Vagina (tissue), 2 donors: ENCODE results near the gene SKP2.

Experiments used
- CTCF ChIP-seq, 3 experiments: fragments of 450-650 bp in 2 of 3; fragments of 200-600 bp in 1 of 3; sonication (generic) in 1 of 3; IDR thresholded peaks; one replicate each; pipeline ENCODE4 v1.5.1; 2017 to 2019; ENCODE audit warnings: antibody characterized with exemption in 3 of 3, mild to moderate bottlenecking in 2 of 3, moderate library complexity in 2 of 3
- POLR2A ChIP-seq, 2 donors: fragments of 450-650 bp; IDR thresholded peaks; one replicate each; pipeline ENCODE4 v1.6.1; 2017; ENCODE audit warnings: antibody characterized with exemption in 2 of 2, mild to moderate bottlenecking in 2 of 2, moderate library complexity in 2 of 2

- TF ChIP-seq CTCF (IDR thresholded peaks at IDR 0.05) (no peak), POLR2A (IDR thresholded peaks at IDR 0.05) (no peak)
Measured at GRCh38 chr5:36214436-36214835, 62.5 kb downstream of the SKP2 start.
